Loucy (cell line): ENCODE data around the gene NLRP8.

Experiments used
- H2AFZ ChIP-seq: fragments of 200-600 bp; sonication (generic); 2 replicates; pipeline ENCODE4 v1.6.0; 2016; ENCODE audit warnings: antibody characterized with exemption, mild to moderate bottlenecking, low read length, moderate library complexity
- H3F3A ChIP-seq: fragments of 200-600 bp; 2 replicates; pipeline ENCODE4 v1.6.0; 2016; ENCODE audit warnings: antibody characterized with exemption, low read depth, mild to moderate bottlenecking
- H3K27me3 ChIP-seq: fragments of 200-600 bp; sonication (generic); 2 replicates; pipeline ENCODE4 v1.6.1; 2014; ENCODE audit warnings: low read length, mild to moderate bottlenecking; ENCODE audit not compliant: insufficient read depth, poor library complexity, severe bottlenecking
- H3K36me3 ChIP-seq: fragments of 200-600 bp; sonication (generic); 2 replicates; pipeline ENCODE4 v1.6.1; 2016; ENCODE audit warnings: low read length; ENCODE audit not compliant: insufficient read depth
- H3K4me1 ChIP-seq: fragments of 200-600 bp; sonication (generic); 2 replicates; pipeline ENCODE4 v1.5.1; 2014; ENCODE audit warnings: low read length, mild to moderate bottlenecking; ENCODE audit not compliant: insufficient read depth, poor library complexity, severe bottlenecking
- H3K4me2 ChIP-seq: fragments of 200-600 bp; sonication (generic); 2 replicates; pipeline ENCODE4 v1.6.0; 2014; ENCODE audit warnings: antibody characterized with exemption, low read length, low read depth, mild to moderate bottlenecking; ENCODE audit not compliant: poor library complexity, severe bottlenecking
- H3K4me3 ChIP-seq: fragments of 200-600 bp; sonication (generic); 2 replicates; pipeline ENCODE4 v1.5.1; 2014; ENCODE audit warnings: low read length, mild to moderate bottlenecking, mixed read lengths; ENCODE audit not compliant: poor library complexity, severe bottlenecking
- H3K79me2 ChIP-seq: fragments of 200-600 bp; sonication (generic); 2 replicates; pipeline ENCODE4 v1.6.1; 2014; ENCODE audit warnings: low read length; ENCODE audit not compliant: insufficient read depth
- H3K9ac ChIP-seq: fragments of 200-600 bp; sonication (generic); 2 replicates; pipeline ENCODE4 v1.6.0; 2014; ENCODE audit warnings: mild to moderate bottlenecking, low read depth, low read length, moderate library complexity; ENCODE audit not compliant: poor library complexity, severe bottlenecking
- H3K9me2 ChIP-seq: fragments of 200-600 bp; sonication (generic); replicated peaks from 2 replicates; pipeline ENCODE4 v1.6.1; 2016; ENCODE audit warnings: low read depth, low read length, mixed read lengths
- H3K9me3 ChIP-seq: fragments of 200-600 bp; sonication (generic); 2 replicates; pipeline ENCODE4 v1.6.1; 2014; ENCODE audit warnings: mild to moderate bottlenecking, antibody characterized with exemption, low read length, low read depth; ENCODE audit not compliant: insufficient read depth
- H4K20me1 ChIP-seq: fragments of 200-600 bp; sonication (generic); 2 replicates; pipeline ENCODE4 v1.6.0; 2014; ENCODE audit warnings: antibody characterized with exemption, low read length, mild to moderate bottlenecking; ENCODE audit not compliant: insufficient read depth, poor library complexity, severe bottlenecking
- CTCF ChIP-seq: fragments of 200-600 bp; sonication (generic); conservative IDR thresholded peaks from 2 replicates; pipeline ENCODE4 v1.5.1; 2014; ENCODE audit warnings: mild to moderate bottlenecking, antibody characterized with exemption, low read length
- EZH2phosphoT487 ChIP-seq: fragments of 200-600 bp; IDR thresholded peaks from 2 replicates; pipeline ENCODE4 v1.6.1; 2018; ENCODE audit warnings: antibody characterized with exemption, mild to moderate bottlenecking, moderate library complexity, borderline replicate concordance

The NLRP8 gene

GRCh38 chr19:55980415-55980814 is 32.8 kb downstream of the NLRP8 start:
- no peaks in the 10 kb centered on the region for H3K27me3 ChIP-seq
- H3K36me3 ChIP-seq = no peaks in the 10 kb centered on the region
- no peaks in the 10 kb centered on the region for H3K4me1 ChIP-seq
- no peak overlapping the region for H3K9ac ChIP-seq
- H3K9me3 ChIP-seq = peaks cover 2% of the 10 kb centered on the region; the same call in 1 of the 2 replicates
- H3K4me2 ChIP-seq = no peak overlapping the region
- no peak overlapping the region for H3K4me3 ChIP-seq
- H4K20me1 ChIP-seq = no peaks in the 10 kb centered on the region
- H2AFZ ChIP-seq = no peak overlapping the region
- TF ChIP-seq CTCF = no peak
- no peak for TF ChIP-seq EZH2phosphoT487
- no peaks in the 10 kb centered on the region for H3K79me2 ChIP-seq
- H3K9me2 ChIP-seq = no peaks in the 10 kb centered on the region
- H3F3A ChIP-seq = no peaks in the 10 kb centered on the region

- no peaks in the 10 kb centered on the region for H3K9me2 ChIP-seq
- H3K27me3 ChIP-seq = no peaks in the 10 kb centered on the region
- H3F3A ChIP-seq = no peaks in the 10 kb centered on the region
- H3K4me1 ChIP-seq = no peaks in the 10 kb centered on the region
- H3K79me2 ChIP-seq = no peaks in the 10 kb centered on the region
- TF ChIP-seq CTCF (no peak), EZH2phosphoT487 (no peak)
- no peak overlapping the region for H3K4me3 ChIP-seq
- no peak overlapping the region for H2AFZ ChIP-seq
- no peaks in the 10 kb centered on the region for H3K36me3 ChIP-seq
- H4K20me1 ChIP-seq = no peaks in the 10 kb centered on the region
- no peak overlapping the region for H3K9ac ChIP-seq
- peaks cover 2% of the 10 kb centered on the region; the same call in 1 of the 2 replicates for H3K9me3 ChIP-seq
- no peak overlapping the region for H3K4me2 ChIP-seq
Measured at GRCh38 chr19:55985254-55985653, 37.6 kb downstream of the NLRP8 start.

- H3K36me3 ChIP-seq = no peaks in the 10 kb centered on the region
- H4K20me1 ChIP-seq = no peaks in the 10 kb centered on the region
- H3F3A ChIP-seq = no peaks in the 10 kb centered on the region
- no peak within 1 kb of the TSS for H3K9ac ChIP-seq
- H3K4me2 ChIP-seq = no peak within 1 kb of the TSS
- H3K79me2 ChIP-seq = no peaks in the 10 kb centered on the region
- H3K27me3 ChIP-seq = no peaks in the 10 kb centered on the region
- H3K9me3 ChIP-seq = peaks cover 2% of the 10 kb centered on the region; the same call in 1 of the 2 replicates
- H3K4me3 ChIP-seq = no peak within 1 kb of the TSS
- no peaks in the 10 kb centered on the region for H3K9me2 ChIP-seq
- H3K4me1 ChIP-seq = no peaks in the 10 kb centered on the region
- H2AFZ ChIP-seq = no peak within 1 kb of the TSS
- TF ChIP-seq CTCF = no peak
- no peak for TF ChIP-seq EZH2phosphoT487
Measured at GRCh38 chr19:55986487-55986886, 38.9 kb downstream of the NLRP8 start, which contains the start of gene NLRP5. Gene NLRP5, plus strand, starts transcription at chr19:55986775.
